ENCODE measurements around the gene TNK1.

- TF ChIP-seq REST (IDR thresholded peaks at IDR 0.05; ENCODE audit: insufficient read depth in 1 of 2, low read depth in 2 of 2, low read length in 2 of 2) (no peak), POLR2AphosphoS5 (IDR thresholded peaks at IDR 0.05; ENCODE audit: low read depth, low read length) (no peak), TAF1 (IDR thresholded peaks at IDR 0.05; ENCODE audit: borderline replicate concordance, insufficient read depth, low read length) (no peak), SIN3A (IDR thresholded peaks at IDR 0.05; ENCODE audit: borderline replicate concordance, insufficient read depth, low read length) (no peak)
Measured at GRCh38 chr17:7407082-7407481, 26.2 kb downstream of the TNK1 start.

All from PFSK-1 (cell line).